DND-41 (cell line): Measurements from ENCODE around the gene PDE4DIP.
"Not testable (repeated sequence)": the region's sequence is repeated elsewhere in the genome, so short reads cannot be mapped to it uniquely, and the experiment has no call there.

Source experiments
- ATAC-seq: fragments of 200-7000 bp; cut with Tn5 transposase; 3 replicates; pipeline ENCODE4 v1.9.1; 2021; ENCODE audit warnings: low read depth; ENCODE audit not compliant: insufficient read depth
- DNase-seq: peaks from one replicate; pipeline ENCODE4 v3.0.0-alpha.2; 2020
- H2AFZ ChIP-seq: 2 replicates; pipeline ENCODE4 v1.6.0; 2012; ENCODE audit warnings: low read depth, low read length
- H3K27ac ChIP-seq: 2 replicates; pipeline ENCODE4 v1.5.1; 2012; ENCODE audit warnings: low read length, inconsistent platforms
- H3K27me3 ChIP-seq: fragments of 200-600 bp; sonication (generic); 2 replicates; pipeline ENCODE4 v1.6.0; 2012; ENCODE audit warnings: low read length, mild to moderate bottlenecking, inconsistent platforms; ENCODE audit not compliant: insufficient read depth, poor library complexity
- H3K36me3 ChIP-seq: 2 replicates; pipeline ENCODE4 v1.5.1; 2012; ENCODE audit warnings: low read length, inconsistent platforms; ENCODE audit not compliant: insufficient read depth
- H3K4me1 ChIP-seq: 2 replicates; pipeline ENCODE4 v1.5.1; 2012; ENCODE audit warnings: mild to moderate bottlenecking, low read length; ENCODE audit not compliant: insufficient read depth
- H3K4me2 ChIP-seq: 2 replicates; pipeline ENCODE4 v1.6.0; 2012; ENCODE audit warnings: mild to moderate bottlenecking, moderate library complexity, low read length, inconsistent platforms; ENCODE audit not compliant: insufficient read depth
- H3K4me3 ChIP-seq, 2 experiments: fragments of 200-600 bp in 1 of 2; shearing (Covaris generic) in 1 of 2; 2 replicates each; pipeline ENCODE4 v1.5.1; 2012 to 2016; ENCODE audit warnings: inconsistent platforms in 2 of 2, low read length in 2 of 2, mild to moderate bottlenecking in 2 of 2, low read depth in 1 of 2, moderate library complexity in 1 of 2
- H3K79me2 ChIP-seq: 2 replicates; pipeline ENCODE4 v1.6.0; 2012; ENCODE audit warnings: low read length, inconsistent platforms; ENCODE audit not compliant: insufficient read depth
- H3K9ac ChIP-seq: 2 replicates; pipeline ENCODE4 v1.6.0; 2012; ENCODE audit warnings: low read depth, mild to moderate bottlenecking, inconsistent platforms, low read length, moderate library complexity
- H3K9me3 ChIP-seq: 2 replicates; pipeline ENCODE4 v1.5.1; 2012; ENCODE audit warnings: low read length, moderate library complexity, mild to moderate bottlenecking, inconsistent platforms; ENCODE audit not compliant: insufficient read depth, severe bottlenecking
- H4K20me1 ChIP-seq: 2 replicates; pipeline ENCODE4 v1.6.0; 2012; ENCODE audit warnings: low read length; ENCODE audit not compliant: insufficient read depth

The PDE4DIP gene

DNA sequence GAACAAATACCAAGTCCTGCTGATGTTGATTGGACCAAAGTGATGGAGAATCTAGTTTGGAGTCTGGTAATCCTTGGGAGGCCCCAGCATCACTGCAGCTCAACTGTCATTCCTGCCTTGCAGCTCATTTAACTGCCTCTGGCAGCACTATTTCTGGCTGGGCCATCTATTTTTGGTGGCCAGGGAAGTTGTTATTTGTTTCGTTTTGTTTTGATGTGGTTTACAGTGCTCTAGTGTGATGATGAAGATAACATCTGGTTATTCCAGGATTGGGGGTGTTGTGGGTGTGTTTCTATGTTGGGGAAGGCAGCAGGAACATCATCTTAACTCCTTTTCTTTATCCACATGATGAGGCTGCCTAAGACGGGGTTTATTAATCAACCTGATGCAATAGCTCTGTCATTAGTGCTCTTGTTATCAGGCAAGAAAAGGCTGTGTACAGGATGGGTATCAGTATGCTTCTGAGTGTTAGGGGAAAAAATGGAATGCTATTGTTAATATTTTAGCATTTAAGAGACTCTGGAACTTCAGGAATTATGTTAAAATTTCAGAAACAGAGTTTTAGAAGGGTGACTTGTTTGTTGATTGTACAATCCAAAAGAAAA, 35.7 kb downstream of the PDE4DIP start:
- not testable (repeated sequence) for H3K79me2 ChIP-seq, H3K27ac ChIP-seq, H3K4me1 ChIP-seq, H2AFZ ChIP-seq, H3K9me3 ChIP-seq, H3K4me2 ChIP-seq, H3K4me3 ChIP-seq, H3K27me3 ChIP-seq, H4K20me1 ChIP-seq, DNase-seq, H3K36me3 ChIP-seq, H3K9ac ChIP-seq
- ATAC-seq = peak; percentile 61; the same call in 2 of the 3 replicates

DNA sequence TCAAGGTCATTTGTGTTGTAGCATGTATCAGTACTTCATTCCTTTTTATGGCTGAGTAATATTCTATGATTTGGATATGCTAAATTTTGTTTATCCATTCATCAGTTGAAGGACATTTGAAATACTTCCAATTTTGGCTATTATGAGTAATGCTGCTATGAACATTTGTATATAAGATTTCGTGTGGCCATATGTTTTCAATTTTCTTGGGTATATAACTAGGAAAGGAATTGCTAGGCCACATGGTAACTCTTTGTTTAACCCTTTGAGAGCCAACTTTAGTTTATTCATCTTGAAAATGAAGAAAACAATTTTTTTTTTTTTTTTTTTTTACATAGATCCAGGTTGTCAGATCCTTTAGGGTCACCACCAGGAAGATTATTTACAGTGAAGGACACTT, 37.0 kb downstream of the PDE4DIP start:
- not testable (repeated sequence) for H2AFZ ChIP-seq, H3K27me3 ChIP-seq, DNase-seq, H3K4me2 ChIP-seq, H4K20me1 ChIP-seq, H3K4me1 ChIP-seq, ATAC-seq, H3K9ac ChIP-seq, H3K27ac ChIP-seq, H3K36me3 ChIP-seq, H3K79me2 ChIP-seq, H3K4me3 ChIP-seq, H3K9me3 ChIP-seq

DNA sequence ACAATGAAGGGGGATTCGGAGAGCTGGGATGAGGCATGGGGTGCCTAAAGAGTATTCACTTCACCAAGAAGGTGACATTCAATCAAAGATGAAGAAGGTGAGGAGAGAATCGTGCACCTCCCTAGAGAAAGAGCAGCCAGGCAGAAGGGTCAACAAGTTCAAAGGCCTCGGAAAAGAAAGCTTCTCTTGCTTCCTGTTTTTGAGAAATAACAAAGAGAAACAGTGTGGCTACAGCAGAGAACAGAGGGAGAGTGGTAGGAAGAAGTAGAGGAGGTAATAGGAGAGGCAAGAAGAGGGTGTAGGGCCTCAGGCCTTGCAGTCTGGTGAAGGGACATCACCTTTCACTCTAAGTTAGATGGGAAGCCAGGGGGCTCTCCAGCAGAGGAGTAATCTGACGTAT, 41.0 kb downstream of the PDE4DIP start:
- H2AFZ ChIP-seq, H3K79me2 ChIP-seq, H3K27me3 ChIP-seq, H3K4me2 ChIP-seq, H3K4me1 ChIP-seq, H3K9ac ChIP-seq, H3K9me3 ChIP-seq, H3K4me3 ChIP-seq, DNase-seq, H3K36me3 ChIP-seq, H3K27ac ChIP-seq, ATAC-seq, H4K20me1 ChIP-seq: not testable (repeated sequence)

DNA sequence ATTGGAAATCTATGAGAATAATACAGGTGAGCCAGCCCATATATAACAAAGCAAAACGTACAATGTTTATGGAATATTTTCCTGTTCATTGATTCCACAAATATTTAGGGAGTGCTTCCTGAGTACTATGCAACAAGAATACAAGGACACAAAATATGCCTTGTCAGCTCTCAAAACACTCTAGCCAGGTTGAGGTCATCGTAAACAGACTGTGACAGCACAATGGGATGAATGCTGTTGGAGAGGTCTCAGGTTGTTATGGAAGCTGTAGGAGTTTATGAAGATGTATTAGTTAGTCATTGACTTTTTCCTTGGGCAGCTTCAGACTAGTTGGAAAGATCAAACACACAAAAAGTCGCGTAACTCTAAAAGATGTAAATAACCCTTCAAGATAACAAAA, 42.1 kb downstream of the PDE4DIP start:
- not testable (repeated sequence) for H2AFZ ChIP-seq, H3K27me3 ChIP-seq, ATAC-seq, H3K9me3 ChIP-seq, H3K4me2 ChIP-seq, H3K4me3 ChIP-seq, H3K36me3 ChIP-seq, H4K20me1 ChIP-seq, DNase-seq, H3K9ac ChIP-seq, H3K27ac ChIP-seq, H3K79me2 ChIP-seq, H3K4me1 ChIP-seq

DNA sequence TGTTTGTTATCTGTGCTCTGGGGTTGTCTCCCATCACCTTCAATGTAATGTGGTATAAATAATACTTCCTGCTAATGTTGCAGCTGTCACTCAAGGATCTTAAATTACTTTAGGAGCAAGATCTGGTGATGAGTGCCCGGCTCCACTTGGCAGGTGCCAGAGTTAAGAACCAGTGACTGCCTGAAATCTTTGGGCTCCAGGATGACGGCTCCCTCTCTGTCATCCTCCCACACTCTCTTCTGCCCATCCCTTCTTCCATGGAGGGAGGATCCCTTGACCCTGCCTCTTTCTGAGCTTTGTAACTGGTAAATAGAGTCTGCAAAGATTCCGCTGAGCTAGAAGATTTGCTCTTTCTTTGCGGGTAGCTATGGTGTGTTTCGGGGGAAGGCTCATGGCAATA, 44.4 kb downstream of the PDE4DIP start:
- not testable (repeated sequence) for H3K4me3 ChIP-seq, H3K4me1 ChIP-seq, H3K27me3 ChIP-seq, H3K36me3 ChIP-seq, DNase-seq, H2AFZ ChIP-seq, H3K79me2 ChIP-seq, H3K27ac ChIP-seq, H3K9ac ChIP-seq, H3K4me2 ChIP-seq, H4K20me1 ChIP-seq, ATAC-seq, H3K9me3 ChIP-seq

DNA sequence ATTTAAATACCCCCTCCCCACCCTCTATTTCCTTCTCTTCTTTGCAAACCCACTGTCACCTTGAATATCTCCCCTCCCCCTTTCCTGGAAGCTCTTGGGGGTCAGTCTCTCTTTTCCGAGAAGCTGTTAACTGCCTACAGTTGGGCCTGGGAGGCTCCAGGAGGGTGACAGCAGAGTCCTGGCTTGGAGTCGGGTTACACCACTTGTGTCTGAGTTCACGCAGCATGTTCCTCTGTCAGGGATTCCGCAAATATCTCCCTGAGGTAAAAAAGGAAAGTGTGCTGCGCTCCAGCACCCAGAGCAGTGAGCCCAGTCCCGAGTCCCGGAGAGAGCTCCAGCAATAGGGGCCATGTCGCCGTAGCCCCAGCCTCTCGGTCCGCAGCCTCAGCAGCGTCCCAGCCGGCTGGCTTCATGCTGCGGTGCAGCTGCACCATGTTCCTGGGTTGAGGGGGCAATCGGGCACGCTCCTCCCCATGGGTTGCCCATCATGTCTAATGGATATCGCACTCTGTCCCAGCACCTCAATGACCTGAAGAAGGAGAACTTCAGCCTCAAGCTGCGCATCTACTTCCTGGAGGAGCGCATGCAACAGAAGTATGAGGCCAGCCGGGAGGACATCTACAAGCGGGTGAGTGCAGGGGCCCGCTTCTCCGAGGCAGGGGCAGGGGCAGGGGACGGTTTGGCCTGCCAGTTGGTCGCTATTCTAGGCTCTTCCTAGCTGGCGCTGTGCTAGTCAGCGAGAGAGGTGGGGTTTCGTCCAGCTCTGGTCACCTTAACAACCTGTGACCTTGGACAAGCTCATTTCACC, 45.2 kb downstream of the PDE4DIP start:
- not testable (repeated sequence) for ATAC-seq, H3K9me3 ChIP-seq, H3K4me3 ChIP-seq, H3K36me3 ChIP-seq, DNase-seq, H4K20me1 ChIP-seq, H2AFZ ChIP-seq, H3K9ac ChIP-seq, H3K4me2 ChIP-seq, H3K27me3 ChIP-seq, H3K79me2 ChIP-seq, H3K27ac ChIP-seq, H3K4me1 ChIP-seq

DNA sequence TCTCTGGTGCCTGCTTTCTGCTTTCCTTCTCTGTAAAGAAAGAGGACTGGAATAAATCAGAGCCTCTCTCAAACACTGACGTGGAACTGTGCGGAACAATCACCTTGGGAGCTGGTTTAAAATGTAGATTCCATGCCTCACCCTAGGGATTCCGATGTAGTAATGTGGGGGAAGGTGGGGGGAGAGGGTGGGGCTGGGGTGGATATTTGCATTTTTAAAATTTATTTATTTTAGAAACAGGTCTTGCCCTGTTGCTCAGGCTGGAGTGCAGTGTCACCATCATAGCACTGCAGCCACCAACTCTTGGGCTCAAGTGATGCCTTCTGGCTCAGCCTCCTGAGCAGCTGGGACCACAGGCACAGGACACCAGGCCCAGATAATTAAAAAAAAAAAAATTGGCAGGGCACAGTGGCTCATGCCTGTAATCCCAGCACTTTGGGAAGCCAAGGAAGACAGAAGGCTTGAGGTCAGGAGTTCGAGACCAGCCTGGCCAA, 45.9 kb downstream of the PDE4DIP start:
- DNase-seq, H3K4me1 ChIP-seq, H3K27ac ChIP-seq, H3K79me2 ChIP-seq, H3K9me3 ChIP-seq, H4K20me1 ChIP-seq, H3K4me2 ChIP-seq, H3K4me3 ChIP-seq, H3K27me3 ChIP-seq, H3K9ac ChIP-seq, H3K36me3 ChIP-seq, H2AFZ ChIP-seq, ATAC-seq: not testable (repeated sequence)
